Measurements from ENCODE around the gene FMN1.
A peak's percentile ranks its signal among the peaks of the same experiment; 100 is the strongest.

FMN1 gene

GRCh38 chr15:32844118-32844711 lies 350.3 kb downstream of the FMN1 start:
- H3K27me3 ChIP-seq, result peaks cover 0 to under 1% of the 10 kb centered on the region in 2 donors
- TF ChIP-seq CTCF (IDR thresholded peaks at IDR 0.05), result peak; percentile 58 to 60
- DNase-seq, result no peak
- H3K9me3 ChIP-seq, result no peaks in the 10 kb centered on the region
- intact Hi-C loops (cut with DNase I; ENCODE audit: low total_unique reads), result loop anchor here (10.0 kb wide), 2 partner anchors 101 to 179 kb away; no protein-coding TSS in a partner anchor
- no peaks in the 10 kb centered on the region for H3K4me1 ChIP-seq
- H3K27ac ChIP-seq, result no peak overlapping the region
- H3K36me3 ChIP-seq, result no peaks in the 10 kb centered on the region
- no peak overlapping the region for H3K4me3 ChIP-seq

- Histone ChIP-seq H3K9me3 (no peaks in the 10 kb centered on the region), H3K4me1 (no peaks in the 10 kb centered on the region), H3K36me3 (no peaks in the 10 kb centered on the region), H3K27ac (no peak overlapping the region), H3K27me3 (peaks cover 0 to 10% of the 10 kb centered on the region in 2 donors), H3K4me3 (no peak overlapping the region)
- DNase-seq, result no peak
- TF ChIP-seq CTCF (IDR thresholded peaks at IDR 0.05), result no peak
- intact Hi-C loops (cut with DNase I; ENCODE audit: low total_unique reads), result loop anchor here (10.0 kb wide), 2 partner anchors 101 to 179 kb away; no protein-coding TSS in a partner anchor
Observed at GRCh38 chr15:32843219-32843815, 351.2 kb downstream of the FMN1 start.

GRCh38 chr15:32842081-32842480 lies 352.4 kb downstream of the FMN1 start:
- H3K4me3 ChIP-seq, result no peak overlapping the region
- H3K36me3 ChIP-seq, result peaks cover 0 to 5% (median 0%) of the 10 kb centered on the region in 3 donors
- H3K27me3 ChIP-seq, result peaks cover 0 to 18% of the 10 kb centered on the region in 2 donors
- intact Hi-C loops (cut with DNase I; ENCODE audit: low total_unique reads), result loop anchor here (10.0 kb wide), 2 partner anchors 103 to 177 kb away; no protein-coding TSS in a partner anchor
- no peaks in the 10 kb centered on the region for H3K9me3 ChIP-seq
- H3K4me1 ChIP-seq, result no peaks in the 10 kb centered on the region
- no peak overlapping the region for H3K27ac ChIP-seq
- DNase-seq, result no peak
- TF ChIP-seq CTCF (IDR thresholded peaks at IDR 0.05), result no peak

- no peak for DNase-seq
- Histone ChIP-seq H3K9me3 (no peaks in the 10 kb centered on the region), H3K27me3 (peaks cover 0 to 18% of the 10 kb centered on the region in 2 donors), H3K36me3 (peaks cover 0 to 7% (median 0%) of the 10 kb centered on the region in 3 donors), H3K4me3 (no peak overlapping the region), H3K4me1 (no peaks in the 10 kb centered on the region), H3K27ac (no peak overlapping the region)
- TF ChIP-seq CTCF (IDR thresholded peaks at IDR 0.05), result no peak
- intact Hi-C loops (cut with DNase I; ENCODE audit: low total_unique reads), result loop anchor here (10.0 kb wide), 2 partner anchors 104 to 176 kb away; no protein-coding TSS in a partner anchor
Observed at GRCh38 chr15:32840507-32841245, 353.8 kb downstream of the FMN1 start.

- Histone ChIP-seq H3K9me3 (no peaks in the 10 kb centered on the region), H3K36me3 (peaks cover 0 to 7% (median 0%) of the 10 kb centered on the region in 3 donors), H3K4me1 (no peaks in the 10 kb centered on the region), H3K27ac (no peak overlapping the region), H3K4me3 (no peak overlapping the region), H3K27me3 (peaks cover 0 to 18% of the 10 kb centered on the region in 2 donors)
- no peak for TF ChIP-seq CTCF (IDR thresholded peaks at IDR 0.05)
- intact Hi-C loops (cut with DNase I; ENCODE audit: low total_unique reads), result no loop called here
- no peak for DNase-seq
Observed at GRCh38 chr15:32838820-32839219, 355.7 kb downstream of the FMN1 start.
